GM18511 (cell line): ENCODE data around the gene TAF1B.
A peak's percentile ranks its signal among the peaks of the same experiment; 100 is the strongest.

ENCODE experiments used
- ATAC-seq: cut with Tn5 transposase; IDR thresholded peaks from one replicate; pipeline ENCODE4 v1.9.1; 2021; ENCODE audit warnings: mild to moderate bottlenecking, moderate library complexity; ENCODE audit not compliant: unreplicated experiment

The TAF1B gene

GRCh38 chr2:9937968-9938367, 94.7 kb downstream of the TAF1B start:
- no peak for ATAC-seq

- ATAC-seq = no peak
Measured at GRCh38 chr2:9939587-9940485, 96.6 kb downstream of the TAF1B start.

DNA sequence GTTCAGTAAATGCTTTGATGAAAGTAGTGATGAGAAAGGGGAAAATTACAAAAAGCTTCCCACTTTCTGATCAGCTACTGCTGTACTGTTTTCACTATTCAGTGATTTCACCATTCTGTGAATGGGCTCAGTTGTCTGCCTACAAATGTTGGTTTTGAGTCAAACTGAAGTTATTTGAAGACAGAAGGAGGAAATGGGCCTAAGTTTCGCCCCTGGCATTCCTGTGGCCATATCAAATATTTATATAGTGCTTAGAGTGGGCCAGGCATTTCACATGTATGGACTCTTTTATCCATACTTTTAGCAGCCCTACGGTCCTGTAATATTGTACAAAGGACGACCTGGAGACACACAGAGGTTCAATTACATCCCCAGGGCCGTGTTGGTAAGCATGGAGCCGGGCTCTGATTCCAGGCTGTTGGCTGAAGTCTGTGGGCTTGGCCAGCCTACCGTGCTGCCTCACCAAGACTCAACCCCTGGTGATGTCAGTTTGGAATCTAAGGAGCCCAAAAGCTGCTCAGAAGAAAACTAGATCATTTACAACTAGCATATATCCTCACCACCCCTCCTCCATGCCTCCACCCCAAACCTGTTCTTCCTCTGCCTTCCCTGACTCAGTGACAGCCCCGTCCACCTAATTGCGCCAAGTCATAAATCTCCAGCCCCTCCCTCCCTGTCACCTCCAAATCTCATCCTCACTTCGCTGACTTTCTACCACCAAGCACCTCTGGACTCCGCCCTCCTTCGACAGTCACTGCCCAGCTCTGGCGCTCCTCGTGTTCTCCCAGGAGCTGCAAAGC, 98.1 kb downstream of the TAF1B start:
- ATAC-seq = no peak

GRCh38 chr2:9941996-9942390, 98.7 kb downstream of the TAF1B start:
- no peak for ATAC-seq

DNA sequence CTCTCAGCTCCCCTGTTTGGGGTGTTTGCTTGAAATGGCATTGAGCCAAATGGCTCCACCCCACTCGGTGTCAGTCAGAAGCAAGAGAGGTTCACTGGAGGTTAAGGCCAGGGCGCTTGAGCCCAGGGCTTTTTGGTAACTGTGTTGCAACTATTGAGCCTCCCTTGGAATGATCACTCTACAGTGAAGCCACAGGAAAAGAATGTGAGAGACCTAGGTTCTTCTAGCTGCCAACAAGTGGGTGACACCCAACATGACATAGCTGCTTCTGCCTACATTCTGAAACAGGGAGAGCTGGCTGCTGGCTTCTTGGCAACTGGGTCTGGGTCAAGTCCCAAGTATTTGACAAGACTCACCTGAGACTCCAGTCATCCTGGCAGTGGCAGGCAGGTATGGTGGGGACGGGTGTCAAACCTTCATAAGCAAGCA, 101.1 kb downstream of the TAF1B start:
- no peak for ATAC-seq

- no peak for ATAC-seq
Measured at GRCh38 chr2:9945596-9945995, 102.3 kb downstream of the TAF1B start.

- no peak for ATAC-seq
Measured at GRCh38 chr2:9946076-9946475, 102.8 kb downstream of the TAF1B start.

- no peak for ATAC-seq
Measured at GRCh38 chr2:9946818-9947217, 103.5 kb downstream of the TAF1B start.

DNA sequence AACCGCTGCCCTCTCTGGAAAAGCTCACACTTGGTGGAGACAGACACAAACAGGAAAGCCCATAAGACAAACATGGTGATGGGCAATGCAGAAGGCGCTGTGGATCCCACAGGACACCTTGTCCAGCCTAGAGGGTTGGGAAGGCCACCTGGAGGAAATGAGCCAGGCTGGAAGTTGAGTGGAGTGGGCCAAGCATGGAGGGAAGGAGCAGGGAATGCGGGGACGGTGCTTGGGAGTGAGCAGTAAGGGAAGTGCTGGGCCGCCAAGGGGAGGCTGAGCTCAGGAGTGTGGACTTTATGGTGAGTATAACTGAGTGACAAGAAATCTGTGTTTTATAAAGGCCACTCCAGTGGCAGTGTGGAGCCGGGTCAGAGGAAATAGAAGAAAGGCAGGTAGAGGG, 105.4 kb downstream of the TAF1B start:
- ATAC-seq = no peak

- no peak for ATAC-seq
Measured at GRCh38 chr2:9949239-9949991, 106.1 kb downstream of the TAF1B start.

DNA sequence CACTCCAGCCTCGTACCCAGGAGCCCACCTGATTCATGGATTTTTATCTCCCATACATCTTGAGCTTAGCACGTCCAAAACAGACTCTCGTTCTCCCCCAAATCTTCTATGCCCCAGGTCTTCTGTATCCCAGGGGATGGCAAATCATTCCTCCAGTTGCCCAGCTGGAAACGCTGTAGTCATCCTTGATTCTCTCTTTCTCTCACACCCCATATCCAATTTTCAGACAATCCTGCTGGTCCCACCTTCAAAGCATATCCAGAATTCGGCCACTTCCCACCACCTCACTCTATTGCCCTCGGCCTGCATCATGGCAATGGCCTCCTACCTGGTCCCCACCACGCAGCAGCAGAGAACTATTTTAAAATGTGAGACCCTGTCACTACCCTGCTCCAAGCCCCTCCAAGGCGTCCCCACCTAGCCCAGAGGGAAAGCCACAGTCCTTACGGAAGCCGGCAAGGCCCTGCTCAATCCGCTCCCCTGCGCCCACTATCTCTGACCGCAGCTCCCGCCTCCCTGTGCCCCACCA, 106.8 kb downstream of the TAF1B start:
- ATAC-seq = no peak

GRCh38 chr2:9950521-9951271, 107.4 kb downstream of the TAF1B start:
- peak; percentile 45 for ATAC-seq

- ATAC-seq = no peak
Measured at GRCh38 chr2:9951272-9951521, 107.9 kb downstream of the TAF1B start.

GRCh38 chr2:9951522-9952285, 108.4 kb downstream of the TAF1B start, which contains the start of gene GRHL1:
Gene GRHL1 (plus strand): TSS chr2:9951693. CDS start chr2:9951834, 141 bp downstream.
- ATAC-seq = peak; percentile 96

DNA sequence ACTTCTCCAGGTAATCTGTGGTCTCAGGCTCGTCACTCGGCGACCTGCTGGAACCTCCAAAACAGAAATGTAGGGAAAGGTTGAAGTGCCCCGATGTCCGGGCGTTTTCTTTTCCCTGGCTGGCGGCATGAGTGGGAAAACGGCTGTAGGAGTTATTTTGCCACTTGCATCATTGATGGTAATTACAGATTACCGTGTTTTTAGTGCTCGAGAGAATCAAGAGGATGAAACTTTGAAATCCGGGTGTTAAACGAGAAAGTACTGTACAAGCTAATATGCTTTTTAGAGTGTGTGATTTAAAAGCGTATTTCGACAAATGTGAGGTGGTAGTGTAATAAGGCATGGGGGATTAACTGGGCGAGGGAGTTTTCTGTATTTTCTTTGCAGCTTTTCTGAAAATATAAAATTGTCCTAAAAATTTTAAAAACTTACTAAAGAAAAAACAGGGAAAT, 109.0 kb downstream of the TAF1B start:
- no peak for ATAC-seq

GRCh38 chr2:9952856-9953503, 109.7 kb downstream of the TAF1B start:
- ATAC-seq = no peak

DNA sequence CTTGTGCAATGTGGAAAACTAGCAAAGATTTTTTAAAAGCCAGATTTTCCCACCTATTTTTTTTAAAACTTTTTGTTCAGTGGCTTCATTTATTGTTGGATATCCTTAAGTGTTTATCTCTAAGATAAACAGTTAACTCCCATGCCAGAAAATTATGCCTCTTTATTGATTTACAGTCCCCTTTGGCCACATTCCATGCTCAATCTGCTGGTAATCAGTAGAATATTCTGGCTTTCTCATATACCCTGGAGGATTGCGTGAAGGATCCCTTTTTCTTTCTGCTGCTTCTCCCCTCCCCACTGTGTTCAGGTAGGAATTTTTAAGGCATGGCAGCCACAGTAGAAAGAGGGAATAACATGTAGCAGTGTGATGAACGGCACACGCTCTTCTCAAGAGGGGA, 110.9 kb downstream of the TAF1B start:
- ATAC-seq = no peak

DNA sequence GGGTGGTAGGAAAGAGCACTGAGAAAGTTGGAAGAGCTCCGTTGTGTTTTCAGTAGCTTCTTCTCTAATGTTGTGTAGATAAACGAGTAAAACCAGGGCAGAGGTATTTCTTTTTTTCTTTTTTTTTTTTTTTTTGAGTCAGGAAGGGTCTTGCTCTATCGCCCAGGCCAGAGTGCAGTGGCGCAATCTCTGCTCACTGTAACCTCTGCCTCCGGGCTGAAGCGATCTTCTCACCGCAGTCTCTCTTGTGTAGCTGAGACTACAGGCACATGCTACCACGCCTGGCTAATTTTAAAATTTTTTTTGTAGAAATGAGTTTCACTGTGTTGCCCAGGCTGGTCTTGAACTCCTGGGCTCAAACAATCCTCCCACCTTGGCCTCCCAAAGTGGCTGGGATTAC, 114.8 kb downstream of the TAF1B start:
- ATAC-seq = no peak

DNA sequence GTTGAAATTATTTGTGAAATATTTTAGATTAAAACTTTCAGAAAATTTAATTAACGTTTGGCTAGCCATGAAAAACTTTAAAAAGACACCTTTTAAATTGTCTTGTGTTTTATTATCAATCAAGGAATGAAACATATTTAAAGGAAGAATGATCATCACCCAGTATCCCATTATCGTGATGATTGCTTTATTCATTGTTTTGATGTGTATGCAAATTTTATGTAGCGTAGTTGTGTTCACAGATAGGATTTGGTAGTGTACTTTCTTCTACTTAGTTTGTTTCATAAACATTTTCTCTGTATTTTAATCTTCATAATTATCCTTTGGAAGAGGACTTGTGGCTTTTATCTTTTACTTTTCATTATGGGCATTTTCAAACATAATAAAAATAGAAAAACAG, 116.0 kb downstream of the TAF1B start:
- ATAC-seq = no peak
